ENCODE data around the gene ZNF775.

ZNF775 gene

GRCh38 chr7:150345012-150345411, 34.1 kb upstream of the ZNF775 start:
- in situ Hi-C loops (cut with HindIII; ENCODE audit: low sequenced_read_pairs), result no loop called here

- in situ Hi-C loops (cut with HindIII; ENCODE audit: low sequenced_read_pairs), result no loop called here
Measured at GRCh38 chr7:150346922-150347321, 32.2 kb upstream of the ZNF775 start.

GRCh38 chr7:150351587-150352194, 27.4 kb upstream of the ZNF775 start:
- in situ Hi-C loops (cut with HindIII; ENCODE audit: low sequenced_read_pairs), result no loop called here

GRCh38 chr7:150355666-150356059, 23.5 kb upstream of the ZNF775 start:
- in situ Hi-C loops (cut with HindIII; ENCODE audit: low sequenced_read_pairs), result no loop called here

GRCh38 chr7:150356265-150356897, 22.7 kb upstream of the ZNF775 start:
- in situ Hi-C loops (cut with HindIII; ENCODE audit: low sequenced_read_pairs), result no loop called here

- in situ Hi-C loops (cut with HindIII; ENCODE audit: low sequenced_read_pairs), result no loop called here
Measured at GRCh38 chr7:150357270-150357669, 21.9 kb upstream of the ZNF775 start.

- in situ Hi-C loops (cut with HindIII; ENCODE audit: low sequenced_read_pairs), result no loop called here
Measured at GRCh38 chr7:150357771-150358427, 21.2 kb upstream of the ZNF775 start.

GRCh38 chr7:150358433-150358832, 20.7 kb upstream of the ZNF775 start:
- in situ Hi-C loops (cut with HindIII; ENCODE audit: low sequenced_read_pairs), result no loop called here

GRCh38 chr7:150358988-150359621, 20.0 kb upstream of the ZNF775 start:
- in situ Hi-C loops (cut with HindIII; ENCODE audit: low sequenced_read_pairs), result no loop called here

GRCh38 chr7:150359622-150360362, 19.3 kb upstream of the ZNF775 start:
- in situ Hi-C loops (cut with HindIII; ENCODE audit: low sequenced_read_pairs), result no loop called here

- in situ Hi-C loops (cut with HindIII; ENCODE audit: low sequenced_read_pairs), result no loop called here
Measured at GRCh38 chr7:150360363-150361058, 18.6 kb upstream of the ZNF775 start.

- in situ Hi-C loops (cut with HindIII; ENCODE audit: low sequenced_read_pairs), result no loop called here
Measured at GRCh38 chr7:150361402-150361801, 17.7 kb upstream of the ZNF775 start.

GRCh38 chr7:150361807-150362621, 17.1 kb upstream of the ZNF775 start:
- in situ Hi-C loops (cut with HindIII; ENCODE audit: low sequenced_read_pairs), result no loop called here

- in situ Hi-C loops (cut with HindIII; ENCODE audit: low sequenced_read_pairs), result no loop called here
Measured at GRCh38 chr7:150363370-150363769, 15.8 kb upstream of the ZNF775 start.

- in situ Hi-C loops (cut with HindIII; ENCODE audit: low sequenced_read_pairs), result no loop called here
Measured at GRCh38 chr7:150363872-150364271, 15.3 kb upstream of the ZNF775 start.

- in situ Hi-C loops (cut with HindIII; ENCODE audit: low sequenced_read_pairs), result no loop called here
Measured at GRCh38 chr7:150365194-150365593, 13.9 kb upstream of the ZNF775 start.

- in situ Hi-C loops (cut with HindIII; ENCODE audit: low sequenced_read_pairs), result no loop called here
Measured at GRCh38 chr7:150365673-150366398, 13.3 kb upstream of the ZNF775 start.

GRCh38 chr7:150367677-150368095, 11.4 kb upstream of the ZNF775 start:
- in situ Hi-C loops (cut with HindIII; ENCODE audit: low sequenced_read_pairs), result no loop called here
